Globus pallidus (tissue), 1 donor: ENCODE measurements around the gene PIK3CG.

Experiments
- DNase-seq: peaks from one replicate; pipeline ENCODE4 v3.0.0-alpha.2; 2015; ENCODE audit warnings: low spot score

PIK3CG gene

DNA sequence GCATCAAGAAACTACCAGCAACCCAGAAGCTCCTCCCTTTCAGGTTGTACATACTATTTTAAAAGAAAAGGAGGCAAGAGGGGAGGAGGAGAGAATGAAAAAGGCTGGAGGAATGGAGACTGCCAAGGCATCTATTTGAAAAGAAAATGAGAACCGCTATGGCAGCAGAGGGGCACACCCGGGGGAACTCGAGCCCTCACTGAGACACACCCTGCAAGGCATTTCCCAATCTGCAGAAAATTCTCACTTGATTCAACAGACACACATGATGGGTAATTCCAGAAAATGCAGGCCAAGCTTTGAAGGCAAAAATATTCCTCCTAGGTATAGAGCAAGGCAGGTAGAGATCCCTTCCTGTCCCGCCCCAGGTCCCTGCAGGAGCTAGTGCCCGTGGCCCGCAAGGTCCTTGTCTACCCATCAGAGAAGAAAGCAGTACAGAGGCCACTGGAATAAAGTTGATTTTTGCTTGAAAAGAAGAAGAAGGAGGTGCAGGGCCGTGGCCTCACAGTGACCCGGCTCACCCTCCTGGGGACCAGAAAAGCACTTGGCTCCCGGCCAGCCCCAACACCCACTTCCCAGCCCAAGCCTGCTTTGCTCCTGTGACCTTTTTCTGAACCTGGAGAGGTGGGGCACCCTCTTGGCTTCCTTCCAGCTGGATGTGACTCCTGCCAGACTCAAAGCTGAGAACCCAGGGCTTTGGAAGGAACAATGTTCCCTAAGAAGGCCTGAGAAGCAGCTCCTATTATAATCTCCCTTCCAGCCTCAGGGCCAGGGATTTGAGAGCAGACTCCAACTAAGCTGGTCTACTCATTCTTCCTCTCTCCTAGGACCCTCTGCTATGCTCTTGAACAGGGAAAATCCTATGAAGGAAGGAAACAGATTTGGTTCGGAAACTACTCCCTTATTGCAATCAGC lies 6.2 kb upstream of the PIK3CG start:
- DNase-seq: no peak

DNA sequence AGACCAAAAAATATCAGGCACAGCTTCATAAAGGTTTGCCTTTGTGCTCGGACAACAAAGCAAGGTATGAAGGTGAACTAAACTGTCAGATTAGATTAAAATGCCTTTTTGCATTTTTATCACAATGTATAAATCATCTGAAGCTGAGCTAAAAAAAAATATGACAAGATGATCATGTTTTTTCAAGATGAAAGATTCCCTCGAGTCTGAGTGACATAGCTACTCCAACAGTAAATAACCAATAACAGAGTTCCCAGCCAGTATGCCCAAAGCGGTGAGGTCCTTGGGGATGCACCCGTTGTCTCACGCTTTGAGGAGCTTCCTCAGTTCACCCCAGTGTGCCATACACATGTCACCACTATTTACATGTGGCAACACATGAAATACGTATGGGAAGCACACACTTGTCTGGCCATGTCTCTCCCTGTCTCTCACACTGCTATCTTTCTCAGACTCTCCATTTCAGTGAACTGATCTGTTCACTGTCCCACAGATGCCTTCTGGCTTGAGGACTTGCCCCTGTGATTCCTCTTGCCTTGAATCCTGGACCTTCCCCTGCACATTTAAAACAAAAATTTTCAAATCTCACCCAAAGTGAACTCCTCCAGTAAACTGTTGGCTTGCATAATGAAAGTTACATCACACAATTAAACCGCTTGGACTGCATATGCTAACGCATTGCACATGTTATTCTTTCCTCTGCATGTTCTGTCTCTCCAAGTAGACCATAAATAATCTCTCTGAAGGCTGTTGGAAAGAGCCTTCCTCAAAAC lies 2.6 kb upstream of the PIK3CG start:
- no peak for DNase-seq

- no peak for DNase-seq
These were observed 1.6 kb upstream of the PIK3CG start for GRCh38 chr7:106863274-106863997.

DNA sequence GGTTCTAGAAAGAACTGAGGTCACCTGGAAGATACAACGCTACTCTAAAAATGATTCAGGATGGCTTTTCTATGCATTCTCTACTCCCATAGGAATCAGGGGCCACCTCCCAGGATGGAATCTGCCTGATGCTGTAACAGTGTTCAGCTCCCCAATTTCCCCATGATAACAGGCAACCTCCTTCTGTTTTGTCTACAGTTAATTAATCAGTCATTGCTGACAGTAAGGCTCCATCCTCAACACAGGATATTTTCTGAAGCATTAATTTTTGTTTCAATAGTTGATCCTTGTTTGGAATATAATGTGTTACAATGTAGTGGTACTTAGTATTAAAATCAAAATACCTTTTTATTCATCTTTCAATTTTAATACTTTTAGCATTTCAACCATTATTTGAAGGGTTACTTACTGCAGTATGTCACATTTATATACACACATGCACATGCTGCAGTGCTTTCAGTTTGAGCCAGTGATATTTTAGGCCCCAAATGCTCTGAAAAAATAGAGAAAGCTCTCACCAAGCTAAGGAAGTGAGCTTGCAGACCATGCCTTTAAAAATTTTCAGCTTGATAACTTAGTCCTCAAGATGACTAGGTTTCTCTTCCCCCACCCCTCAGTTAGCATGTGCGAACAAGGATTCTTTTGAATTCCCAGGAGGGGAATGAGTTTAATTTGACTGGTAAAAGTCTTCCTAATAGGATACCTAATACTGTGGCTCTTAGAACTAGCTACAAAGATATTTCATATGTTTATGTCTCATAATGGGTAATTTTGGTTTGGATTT lies 592 bp upstream of the PIK3CG start:
- DNase-seq: no peak

DNA sequence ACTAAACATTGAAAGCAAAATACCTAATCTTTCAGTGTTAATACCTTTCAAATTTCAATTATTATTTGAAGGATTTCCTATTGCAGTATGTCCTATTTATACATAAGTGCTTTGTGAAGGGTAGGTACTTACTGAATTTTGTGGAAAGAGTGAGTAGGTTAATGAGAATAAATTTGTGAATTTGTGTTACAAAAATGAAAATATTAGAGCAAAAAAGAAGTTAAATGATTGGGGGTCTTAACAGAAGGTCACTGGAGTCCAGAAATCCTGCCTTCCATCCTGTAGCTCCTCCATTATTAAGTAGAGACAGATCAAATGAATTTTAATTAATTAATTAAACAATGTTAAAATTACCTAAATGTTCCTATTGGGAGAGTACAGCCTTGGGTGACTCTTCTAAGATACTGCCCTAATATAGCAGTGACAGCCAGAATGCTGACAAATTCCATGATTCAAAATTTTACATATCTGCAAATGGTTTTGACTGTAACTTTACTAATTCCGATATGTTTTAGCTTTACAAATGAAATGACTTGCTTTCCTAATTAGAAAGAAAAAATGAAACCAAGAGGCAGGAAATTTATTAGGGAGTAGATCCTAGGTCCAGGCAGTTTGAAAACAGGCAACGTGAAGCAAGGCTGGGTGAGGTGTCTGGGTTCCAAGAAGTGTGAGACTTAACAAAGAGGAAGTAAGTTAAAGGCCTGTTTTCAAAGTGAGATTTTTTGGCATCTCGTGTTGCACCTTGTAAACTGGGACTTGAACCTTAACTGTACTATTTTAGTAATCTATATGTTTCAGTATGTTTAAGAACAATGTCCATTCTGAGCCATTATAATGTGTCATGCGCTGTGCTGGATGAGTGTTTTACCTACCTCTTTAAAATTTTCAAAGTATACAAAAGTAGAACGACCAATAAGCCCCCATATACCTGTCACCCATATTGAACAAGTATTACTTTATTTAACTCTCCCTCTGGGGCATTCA lies 1.5 kb downstream of the PIK3CG start:
- DNase-seq: peak; percentile 29

GRCh38 chr7:106867641-106868351 lies 2.7 kb downstream of the PIK3CG start:
- DNase-seq: no peak

- no peak for DNase-seq
These were observed 3.3 kb downstream of the PIK3CG start for GRCh38 chr7:106868364-106868763.

DNA sequence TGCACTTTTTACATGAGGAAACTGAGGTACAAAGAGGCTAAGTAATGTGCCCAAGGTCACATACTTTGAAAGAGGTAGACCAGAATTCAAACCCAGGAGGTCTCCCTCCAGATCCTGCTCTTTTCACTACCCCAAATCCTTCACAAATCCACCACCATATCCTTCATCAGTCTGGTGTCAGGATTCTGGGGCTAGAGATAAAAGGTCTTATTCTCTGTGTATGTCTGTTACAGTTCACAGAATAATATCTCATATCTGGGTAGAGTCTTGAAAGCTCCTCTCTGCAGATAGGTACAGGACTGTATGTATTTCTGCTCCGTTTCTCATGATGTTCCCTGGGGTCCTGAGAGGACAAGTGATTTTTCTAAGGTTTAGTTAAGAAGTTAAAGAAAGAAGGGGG lies 4.9 kb downstream of the PIK3CG start:
- no peak for DNase-seq

DNA sequence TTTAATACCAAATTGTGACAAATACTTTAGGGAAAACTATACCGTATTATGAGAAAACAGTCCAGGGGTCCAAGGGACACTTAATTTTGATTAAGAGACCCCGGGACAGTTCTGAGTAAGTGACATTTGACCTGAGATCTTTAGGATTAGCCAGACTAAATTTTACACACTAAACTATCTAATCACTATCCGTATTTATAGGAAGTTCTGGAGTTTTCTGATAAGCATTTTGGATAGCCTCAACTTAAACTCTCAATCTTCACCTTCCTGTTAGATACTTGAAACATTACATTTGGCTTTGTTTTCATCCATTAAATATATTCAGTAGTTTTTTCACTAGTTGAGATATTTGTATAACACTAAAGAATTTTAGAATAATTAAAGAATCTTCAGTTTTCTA lies 5.4 kb downstream of the PIK3CG start:
- no peak for DNase-seq

DNA sequence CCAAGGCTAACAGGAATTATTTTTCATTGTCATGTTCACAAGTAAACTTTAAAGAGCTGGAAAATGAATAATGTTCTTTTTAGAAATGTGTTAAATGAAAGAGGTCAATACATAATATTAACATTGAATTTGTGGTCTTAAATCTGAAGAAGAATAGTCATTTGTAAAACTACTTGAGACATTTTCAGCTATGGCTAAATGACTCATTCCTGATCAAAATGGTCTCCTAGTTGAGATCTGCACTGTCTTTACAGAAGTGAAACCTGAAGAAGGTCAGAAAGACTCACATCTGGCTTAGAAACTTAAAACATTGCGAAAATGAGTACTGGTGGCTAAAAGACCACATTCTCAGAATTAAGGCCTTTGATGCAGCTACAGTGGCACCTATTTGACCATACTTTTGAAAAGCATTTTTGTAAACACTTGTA lies 5.9 kb downstream of the PIK3CG start:
- DNase-seq: peak; percentile 24

DNA sequence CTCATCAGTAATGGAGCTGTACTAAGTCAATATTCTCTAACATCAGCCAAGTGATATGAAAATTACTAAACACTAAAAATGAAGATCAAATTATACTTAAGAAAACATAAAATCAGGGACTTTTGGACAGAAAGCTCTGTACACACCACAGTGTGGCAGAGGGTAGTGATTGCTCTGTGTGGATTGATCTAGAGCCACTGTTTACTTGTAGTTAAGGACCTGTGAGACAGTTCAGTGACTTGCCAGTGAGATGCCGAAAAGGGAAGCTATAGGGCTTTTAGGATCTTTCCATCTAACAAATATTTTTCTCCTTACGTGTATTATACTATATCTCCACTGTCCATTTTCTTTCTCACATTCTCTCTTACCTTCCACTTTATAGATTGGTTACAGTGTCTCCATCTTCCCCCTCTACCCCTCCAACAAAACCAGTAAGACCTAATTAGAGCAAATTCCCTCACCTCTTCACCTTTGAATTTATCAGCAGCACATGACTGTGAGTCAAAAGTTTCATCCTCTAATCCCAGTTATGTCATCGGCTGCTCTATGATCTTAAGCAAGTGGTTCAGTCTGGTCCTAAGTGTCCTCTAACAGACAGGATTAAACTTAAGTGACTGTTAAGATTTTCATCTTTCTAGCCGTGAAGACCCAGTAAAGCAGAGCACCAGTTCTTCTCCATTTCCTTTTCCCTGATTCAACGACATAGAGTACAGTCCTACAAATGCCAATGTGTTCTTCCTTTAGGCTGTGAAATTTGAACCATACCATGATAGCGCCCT lies 6.9 kb downstream of the PIK3CG start:
- no peak for DNase-seq

DNA sequence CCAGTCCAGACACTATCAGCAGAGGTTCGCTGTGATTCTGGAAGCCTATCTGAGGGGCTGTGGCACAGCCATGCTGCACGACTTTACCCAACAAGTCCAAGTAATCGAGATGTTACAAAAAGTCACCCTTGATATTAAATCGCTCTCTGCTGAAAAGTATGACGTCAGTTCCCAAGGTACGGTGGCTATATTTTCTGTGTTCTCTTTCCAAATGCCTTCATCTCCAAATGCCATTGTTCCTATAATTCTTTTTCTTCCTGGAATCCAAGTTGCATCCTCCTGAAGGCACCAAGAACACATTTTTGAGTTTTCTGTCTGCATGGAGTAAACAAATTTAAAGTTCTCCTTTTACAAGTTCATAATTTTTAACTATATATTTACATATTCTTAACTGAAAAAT lies 7.7 kb downstream of the PIK3CG start:
- DNase-seq: no peak

GRCh38 chr7:106874076-106874475 lies 9.0 kb downstream of the PIK3CG start:
- DNase-seq: no peak

DNA sequence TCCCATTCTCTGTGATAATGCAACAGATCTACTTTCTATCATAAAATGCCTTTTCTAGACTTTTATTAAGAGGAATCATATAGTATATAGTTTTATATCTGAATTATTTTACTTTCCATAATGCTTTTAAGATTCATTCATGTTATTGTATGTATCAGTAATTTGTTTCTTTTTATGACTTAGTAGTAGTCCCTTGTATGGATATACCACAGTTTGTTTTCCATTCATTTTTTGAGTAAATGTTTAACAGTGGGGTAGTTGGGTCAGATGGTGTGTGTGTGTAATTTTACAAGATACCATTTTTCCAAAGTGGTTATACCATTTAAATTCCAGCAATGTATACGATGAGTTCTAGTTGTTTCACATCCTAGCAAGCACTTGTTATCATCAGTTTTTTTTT lies 10.4 kb downstream of the PIK3CG start:
- no peak for DNase-seq

DNA sequence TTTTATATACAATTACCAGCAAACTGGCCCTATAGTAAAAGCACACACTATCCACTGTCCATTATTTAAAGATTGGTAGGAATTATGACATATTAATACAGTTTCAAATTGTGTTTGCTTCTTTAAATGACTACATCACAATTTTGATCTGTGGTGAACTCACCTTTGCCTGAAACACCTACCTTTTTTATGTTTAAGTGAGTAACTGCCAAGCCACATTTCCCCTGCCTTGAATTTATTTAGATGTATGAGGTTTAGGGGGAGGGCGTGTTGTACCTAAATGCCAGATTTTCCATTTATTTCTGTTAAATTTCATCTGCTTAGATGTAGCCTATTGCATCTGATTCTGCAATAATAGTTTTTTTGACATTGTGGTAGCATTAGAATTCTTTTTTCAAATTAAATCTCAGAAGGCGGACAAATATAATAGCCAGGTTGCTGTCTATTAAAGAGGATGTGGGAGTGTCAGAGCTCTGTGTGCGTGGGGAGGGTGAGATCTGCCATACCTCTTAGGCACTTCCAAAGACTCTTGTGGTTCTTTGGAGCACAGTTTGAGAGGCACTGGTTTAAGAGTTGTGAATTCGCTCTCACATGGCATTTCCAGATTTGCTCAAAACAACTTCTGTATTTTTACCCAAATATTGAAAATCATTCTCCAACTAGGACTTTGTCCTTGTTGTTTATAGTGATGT lies 13.8 kb downstream of the PIK3CG start:
- no peak for DNase-seq

DNA sequence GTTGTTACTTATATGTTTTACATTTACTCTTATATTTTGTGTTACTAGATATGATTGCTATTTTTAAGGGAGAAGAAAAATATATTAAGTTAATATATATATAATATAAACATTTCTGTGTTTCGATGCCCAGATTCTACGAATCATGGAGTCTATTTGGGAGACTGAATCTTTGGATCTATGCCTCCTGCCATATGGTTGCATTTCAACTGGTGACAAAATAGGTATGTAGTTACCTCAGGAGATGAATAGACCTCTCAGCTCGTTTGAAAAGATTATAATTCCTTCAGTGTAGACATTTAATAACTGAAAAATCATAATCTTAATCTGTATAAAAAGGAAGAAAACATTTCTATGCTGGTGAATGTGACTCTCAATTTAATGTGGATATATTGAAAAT lies 16.9 kb downstream of the PIK3CG start:
- no peak for DNase-seq

DNA sequence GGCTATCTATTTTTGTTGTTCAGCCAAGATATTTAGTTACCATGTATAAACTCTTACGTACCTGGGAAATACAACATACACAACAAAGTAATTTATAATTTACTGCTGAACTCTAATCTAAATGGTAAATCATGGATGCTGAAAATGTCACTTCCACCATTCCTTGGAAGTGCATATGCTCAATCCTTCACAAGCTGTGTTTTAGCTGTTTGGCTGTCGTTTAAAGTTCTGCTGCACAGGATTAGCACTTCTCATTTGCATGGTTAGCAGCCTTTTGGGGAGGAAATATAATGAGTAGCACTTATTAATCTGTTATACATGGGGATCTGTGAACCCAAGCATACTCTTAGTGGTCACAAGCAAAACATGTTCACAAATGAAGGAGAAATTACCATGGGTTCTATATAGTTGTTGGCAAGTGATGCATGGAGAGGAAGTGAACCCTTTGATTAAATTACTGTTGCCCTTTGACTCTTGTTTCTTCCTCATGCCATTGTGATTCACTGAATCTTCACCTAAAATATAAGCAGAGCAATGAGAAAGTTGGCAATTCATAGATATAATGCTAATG lies 18.5 kb downstream of the PIK3CG start:
- no peak for DNase-seq

DNA sequence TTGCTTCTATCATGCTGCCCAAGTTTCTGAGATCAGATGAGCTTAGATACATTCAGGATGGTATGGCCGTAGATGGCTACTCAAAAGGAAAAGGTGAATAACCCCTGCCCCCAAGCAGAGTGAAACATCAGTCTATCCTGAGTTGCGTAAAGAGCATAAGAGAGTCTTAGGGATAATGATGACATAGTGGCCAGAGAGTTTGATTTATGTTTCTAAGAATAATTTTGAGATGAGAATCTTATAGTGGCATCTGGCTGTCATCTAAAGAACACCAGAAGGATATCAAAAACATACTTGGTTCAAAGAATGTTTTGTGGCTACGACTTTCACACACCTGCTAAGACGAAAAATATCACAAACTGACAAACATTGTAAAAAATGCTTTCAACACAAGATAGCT lies 20.6 kb downstream of the PIK3CG start:
- no peak for DNase-seq
